GM20000 (cell line): Measurements from ENCODE around the gene LECT2.

Experiments
- DNase-seq: peaks from one replicate; pipeline ENCODE4 v3.0.0; 2012; ENCODE audit warnings: low spot score
- TF ChIP-seq, protein P1 (sequence below): IDR thresholded peaks from 2 replicates; pipeline ENCODE4 v1.5.1; 2012; ENCODE audit warnings: mild to moderate bottlenecking, control low read depth; ENCODE audit errors: extremely low read depth, missing control alignments

Gene LECT2

DNA sequence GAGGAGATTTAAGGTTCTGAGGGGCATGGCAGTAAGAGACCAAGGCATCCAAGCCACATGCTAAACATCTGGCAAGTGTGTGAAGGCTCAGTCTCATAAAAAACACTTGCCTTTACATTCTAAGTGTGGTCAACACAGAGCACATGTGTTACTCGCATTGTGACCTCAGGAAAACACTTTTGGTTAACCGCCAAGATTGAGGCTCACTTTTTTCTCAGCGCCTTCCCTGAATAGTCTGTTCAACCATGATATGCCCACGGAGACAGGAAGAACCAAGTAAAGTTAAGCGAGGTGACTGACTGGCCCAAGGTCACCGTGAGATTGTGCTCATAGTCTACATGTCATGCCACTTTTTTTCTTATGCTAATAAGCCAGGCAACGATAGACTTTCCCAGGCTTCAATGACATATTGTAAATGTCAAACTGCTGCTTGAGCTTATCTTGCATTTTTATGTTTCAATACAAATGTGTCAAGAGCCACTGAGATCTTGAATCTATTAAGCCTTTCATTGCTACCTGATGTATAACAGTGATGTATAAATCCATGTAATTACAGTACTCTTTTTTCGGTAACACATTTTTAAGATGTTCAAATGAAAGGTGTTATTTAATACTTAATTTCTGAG lies 38.0 kb downstream of the LECT2 start:
- no peak for DNase-seq
- TF ChIP-seq, protein P1, sequence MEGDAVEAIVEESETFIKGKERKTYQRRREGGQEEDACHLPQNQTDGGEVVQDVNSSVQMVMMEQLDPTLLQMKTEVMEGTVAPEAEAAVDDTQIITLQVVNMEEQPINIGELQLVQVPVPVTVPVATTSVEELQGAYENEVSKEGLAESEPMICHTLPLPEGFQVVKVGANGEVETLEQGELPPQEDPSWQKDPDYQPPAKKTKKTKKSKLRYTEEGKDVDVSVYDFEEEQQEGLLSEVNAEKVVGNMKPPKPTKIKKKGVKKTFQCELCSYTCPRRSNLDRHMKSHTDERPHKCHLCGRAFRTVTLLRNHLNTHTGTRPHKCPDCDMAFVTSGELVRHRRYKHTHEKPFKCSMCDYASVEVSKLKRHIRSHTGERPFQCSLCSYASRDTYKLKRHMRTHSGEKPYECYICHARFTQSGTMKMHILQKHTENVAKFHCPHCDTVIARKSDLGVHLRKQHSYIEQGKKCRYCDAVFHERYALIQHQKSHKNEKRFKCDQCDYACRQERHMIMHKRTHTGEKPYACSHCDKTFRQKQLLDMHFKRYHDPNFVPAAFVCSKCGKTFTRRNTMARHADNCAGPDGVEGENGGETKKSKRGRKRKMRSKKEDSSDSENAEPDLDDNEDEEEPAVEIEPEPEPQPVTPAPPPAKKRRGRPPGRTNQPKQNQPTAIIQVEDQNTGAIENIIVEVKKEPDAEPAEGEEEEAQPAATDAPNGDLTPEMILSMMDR: no peak

DNA sequence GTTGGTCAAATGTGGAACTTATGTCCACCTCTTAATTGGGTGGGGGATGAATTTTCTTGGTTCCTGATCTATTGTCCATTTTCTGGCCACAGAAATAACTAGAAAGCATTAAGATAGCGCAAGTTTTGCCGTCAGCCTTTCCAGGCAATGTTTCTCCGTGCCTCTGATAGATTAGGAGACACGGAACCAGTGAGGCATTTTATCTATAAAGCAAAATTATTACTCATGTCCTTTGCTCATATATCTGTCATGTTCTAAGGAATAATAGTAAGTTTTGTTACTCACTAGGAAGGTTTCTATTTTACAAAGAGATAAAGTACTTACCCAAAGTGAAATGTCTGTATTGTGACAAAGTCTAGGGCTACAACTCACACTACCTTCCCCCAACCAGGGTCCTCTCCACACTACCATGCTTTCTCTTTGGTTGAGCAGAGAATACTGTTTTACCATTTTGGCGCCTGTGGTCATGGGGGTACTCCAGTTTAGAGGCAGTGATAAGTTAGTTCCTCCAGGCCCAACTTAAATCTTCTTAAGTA lies 39.2 kb downstream of the LECT2 start:
- DNase-seq: no peak
- TF ChIP-seq, protein P1: no peak

DNA sequence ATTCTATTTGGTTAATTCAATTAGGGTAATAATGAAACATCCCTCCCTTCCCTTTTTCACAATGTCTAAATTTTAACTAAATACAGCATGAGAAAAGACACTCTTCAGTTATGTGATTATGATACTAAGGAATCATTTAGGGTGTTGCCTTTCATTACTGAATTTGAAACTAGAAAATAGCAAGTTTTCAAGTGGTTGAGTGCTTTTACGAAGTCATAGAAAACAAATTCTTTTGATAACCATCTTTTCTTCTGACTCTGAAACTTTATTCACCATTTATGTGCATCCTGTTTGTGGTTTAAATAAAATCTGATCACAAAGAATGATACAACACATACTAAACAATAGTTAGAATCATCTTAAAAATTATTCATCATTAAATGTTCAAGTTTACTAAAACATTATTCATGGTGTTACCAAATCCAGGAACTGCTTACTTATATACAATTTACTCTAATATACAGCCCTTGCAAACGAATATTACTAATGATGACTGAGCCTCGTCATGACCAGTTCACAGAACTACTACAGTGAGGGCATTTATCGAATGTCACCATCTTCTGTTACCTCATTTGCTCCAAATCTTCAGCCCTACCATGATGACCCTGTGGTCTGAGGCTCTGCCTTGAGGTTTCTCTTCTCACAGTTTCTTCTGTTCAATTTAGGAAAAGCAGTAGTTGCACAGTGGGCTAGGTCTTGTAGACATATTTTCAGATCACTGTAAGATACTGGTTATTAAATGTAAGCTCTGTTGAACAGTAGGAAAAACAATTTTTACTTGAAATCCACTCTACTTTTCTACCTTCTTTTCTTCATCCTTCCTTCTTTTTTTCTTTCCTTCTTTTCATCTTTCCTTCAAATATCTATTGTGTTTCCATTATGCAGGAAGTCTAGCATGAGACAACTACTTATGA lies 40.8 kb downstream of the LECT2 start:
- TF ChIP-seq, protein P1: no peak
- DNase-seq: no peak

DNA sequence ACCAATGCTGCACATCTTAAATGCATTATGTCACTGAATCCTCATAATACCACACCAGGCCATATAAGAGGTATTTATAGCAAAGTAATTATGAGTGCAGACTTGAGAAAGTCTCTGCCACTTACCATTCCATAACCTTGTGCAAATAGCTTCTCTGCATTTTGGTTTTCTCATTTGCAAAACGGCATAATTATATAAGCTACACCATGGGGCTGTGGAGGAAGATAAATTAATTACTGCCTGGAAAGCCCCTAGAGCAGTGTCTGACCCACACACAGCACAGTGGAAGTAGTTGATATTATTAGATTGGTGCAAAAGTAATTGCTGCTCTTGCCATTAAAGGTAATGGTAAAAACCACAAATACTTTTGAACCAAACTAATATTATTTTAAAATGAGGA lies 49.6 kb downstream of the LECT2 start:
- TF ChIP-seq, protein P1: no peak
- no peak for DNase-seq

DNA sequence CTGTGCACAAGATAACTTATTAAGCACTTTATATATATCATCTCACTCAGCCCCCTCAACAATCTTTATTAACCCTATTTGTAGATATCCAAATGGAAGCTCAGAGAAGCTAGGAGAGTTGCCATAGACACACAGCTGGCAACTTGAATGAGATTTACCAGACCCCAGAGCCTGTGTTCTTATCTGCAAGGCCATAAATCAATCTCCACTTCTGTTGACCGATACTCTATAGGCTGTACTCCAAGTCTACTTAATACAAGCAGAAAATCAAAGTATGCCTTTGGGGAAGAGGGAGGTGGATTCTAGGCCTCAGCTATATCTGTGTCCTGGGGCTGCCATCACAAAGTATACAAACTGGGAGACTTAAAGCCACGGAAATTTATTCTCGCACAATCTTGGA lies 53.1 kb downstream of the LECT2 start:
- TF ChIP-seq, protein P1: no peak
- no peak for DNase-seq

DNA sequence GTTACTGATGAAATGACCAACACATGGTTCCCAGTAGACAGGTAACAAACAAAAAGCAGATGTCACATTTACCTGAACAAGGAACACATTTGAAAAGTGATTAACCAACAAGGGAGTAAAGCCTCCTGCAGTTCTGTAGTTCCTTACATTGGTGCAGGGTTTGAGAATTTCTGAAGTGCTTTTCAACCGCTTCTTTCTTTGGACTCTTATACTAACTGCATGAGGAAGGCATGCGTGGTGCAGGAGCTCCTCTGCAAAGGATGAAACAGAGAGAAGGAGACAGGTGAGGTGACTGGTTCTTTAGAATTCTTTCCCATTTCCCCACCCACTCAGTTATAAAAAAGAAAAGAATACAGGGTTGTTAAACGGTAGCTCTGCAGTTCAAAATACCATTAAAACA lies 54.5 kb downstream of the LECT2 start:
- TF ChIP-seq, protein P1: no peak
- no peak for DNase-seq

DNA sequence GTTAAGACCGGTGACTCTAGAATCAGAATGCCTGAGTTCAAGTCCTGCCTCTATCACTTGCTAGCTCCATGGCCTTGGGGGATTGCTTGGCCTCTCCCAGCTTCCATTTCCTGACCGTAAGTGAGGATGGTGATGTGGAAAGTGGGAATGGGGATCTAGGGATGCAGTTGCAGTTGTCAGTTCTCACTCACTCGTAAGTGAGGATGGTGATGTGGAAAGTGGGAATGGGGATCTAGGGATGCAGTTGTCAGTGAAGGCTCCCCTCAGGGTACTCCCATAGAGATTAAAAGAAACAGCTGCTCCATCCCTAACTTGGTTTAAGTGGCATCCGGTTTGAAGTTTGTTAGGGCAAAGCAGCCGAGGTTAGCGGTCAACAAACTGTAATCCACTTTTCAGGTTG lies 56.1 kb downstream of the LECT2 start:
- TF ChIP-seq, protein P1: no peak
- no peak for DNase-seq
